HepG2 (cell line): ENCODE results near the gene PLCG2. TPM values are rescaled to one million over a fixed set of nuclear protein-coding genes. Genes with fewer than 3 reads are reported as not detected.

Experiments
- ATAC-seq: fragments of 200-7000 bp; cut with Tn5 transposase; 3 replicates; pipeline ENCODE4 v1.9.1; 2020; ENCODE audit warnings: mild to moderate bottlenecking, moderate library complexity
- BruUV-seq: library from RNA; stranded (reverse); fragments of 400-500 nt; replicated peaks from 2 replicates; lab custom pipeline; 2021; lab: Mats Ljungman, UMichigan
- CTCF ChIA-PET: fragments of 300-600 bp; formaldehyde crosslinking; extraction: SDS; loops from one replicate; lab custom pipeline; 2021; ENCODE audit warnings: low total read pairs, inconsistent platforms, low intra/inter-chr PET ratio; lab: Yijun Ruan, JAX
- POLR2A ChIA-PET: fragments of 350-600 bp; sonication (Branson Sonifier 250); formaldehyde crosslinking; loops from one replicate; lab custom pipeline; 2020; ENCODE audit warnings: antibody characterized with exemption, inconsistent platforms; lab: Yijun Ruan, JAX
- DNase-seq: peaks from one replicate; pipeline ENCODE4 v3.0.0-alpha.2; 2015; ENCODE audit warnings: low spot score
- FAIRE-seq: peaks from 3 replicates; lab custom pipeline; 2011; peaks lifted over from hg19 to GRCh38; lab: Jason Lieb, UNC
- H2AFZ ChIP-seq: one replicate; pipeline ENCODE4 v1.6.1; 2011; ENCODE audit warnings: low read length, inconsistent platforms
- H3K27ac ChIP-seq: fragments of 300-600 bp; 3 replicates; pipeline ENCODE4 v1.8.0; 2011; ENCODE audit warnings: mixed run types, mild to moderate bottlenecking, mixed read lengths, low read length, inconsistent platforms; ENCODE audit not compliant: insufficient read depth; ENCODE audit errors: extremely low read length
- H3K27me3 ChIP-seq, 2 experiments: fragments of 200-600 bp in 1 of 2; 2 replicates in 1 of 2; 3 replicates in 1 of 2; pipeline versions ENCODE4 v1.6.0 to v1.8.0; 2011; ENCODE audit warnings: low read length in 2 of 2, mild to moderate bottlenecking in 2 of 2, moderate library complexity in 2 of 2, inconsistent platforms in 1 of 2; ENCODE audit not compliant: insufficient read depth in 2 of 2, control insufficient read depth in 1 of 2
- H3K36me3 ChIP-seq, 2 experiments: fragments of 200-600 bp in 1 of 2; replicated peaks in 1 of 2; 2 replicates in 1 of 2; 3 replicates in 1 of 2; pipeline versions ENCODE4 v1.5.1 to v1.8.0; 2011; ENCODE audit warnings: low read length in 2 of 2, inconsistent platforms in 1 of 2; ENCODE audit not compliant: insufficient read depth in 2 of 2, control insufficient read depth in 1 of 2
- H3K4me1 ChIP-seq: 2 replicates; pipeline ENCODE4 v1.5.1; 2012; ENCODE audit warnings: low read length, inconsistent platforms; ENCODE audit not compliant: insufficient read depth
- H3K4me2 ChIP-seq: 2 replicates; pipeline ENCODE4 v1.6.0; 2011; ENCODE audit warnings: low read depth, low read length, inconsistent platforms
- H3K4me3 ChIP-seq, 3 experiments: fragments of 200-600 bp in 1 of 3; sonication (generic), shearing (Covaris generic) in 1 of 3; replicated peaks in 1 of 3; 2 replicates each; pipeline ENCODE4 v1.5.1; 2011 to 2016; ENCODE audit warnings: low read length in 3 of 3, inconsistent platforms in 2 of 3, low read depth in 2 of 3, mild to moderate bottlenecking in 2 of 3, control low read depth in 1 of 3, mixed read lengths in 1 of 3; ENCODE audit not compliant: insufficient read depth in 1 of 3
- H3K79me2 ChIP-seq: one replicate; pipeline ENCODE4 v1.6.1; 2011; ENCODE audit warnings: low read length, inconsistent platforms; ENCODE audit not compliant: insufficient read depth
- H3K9ac ChIP-seq: 2 replicates; pipeline ENCODE4 v1.6.0; 2011; ENCODE audit warnings: mild to moderate bottlenecking, low read depth, low read length, inconsistent platforms; ENCODE audit not compliant: insufficient read depth
- H3K9me3 ChIP-seq: 2 replicates; pipeline ENCODE4 v1.5.1; 2012; ENCODE audit warnings: mild to moderate bottlenecking, low read length
- H4K20me1 ChIP-seq: 2 replicates; pipeline ENCODE4 v1.6.0; 2011; ENCODE audit warnings: inconsistent platforms, mild to moderate bottlenecking, low read length, moderate library complexity; ENCODE audit not compliant: insufficient read depth
- HHEX ChIP-seq: IDR thresholded peaks from 2 replicates; pipeline ENCODE4 v1.6.1; 2016; ENCODE audit warnings: control low read depth
- MAFG ChIP-seq: sonication (generic); formaldehyde crosslinking; IDR thresholded peaks from 2 replicates; pipeline ENCODE4 v1.5.1; 2020; ENCODE audit warnings: mild to moderate bottlenecking, missing genetic modification reagents
- NRL ChIP-seq: sonication (generic); formaldehyde crosslinking; IDR thresholded peaks from 2 replicates; pipeline ENCODE4 v1.5.0; 2020; ENCODE audit warnings: missing genetic modification reagents, mild to moderate bottlenecking, moderate library complexity, borderline replicate concordance
- RBAK ChIP-seq: sonication (generic); formaldehyde crosslinking; IDR thresholded peaks from 2 replicates; pipeline ENCODE4 v1.5.1; 2020; ENCODE audit warnings: mild to moderate bottlenecking, missing genetic modification reagents
- REXO4 ChIP-seq: sonication (generic); formaldehyde crosslinking; IDR thresholded peaks from 2 replicates; pipeline ENCODE4 v1.8.0; 2022; ENCODE audit warnings: missing genetic modification reagents, mild to moderate bottlenecking, borderline replicate concordance
- SIN3A ChIP-seq: IDR thresholded peaks from 2 replicates; pipeline ENCODE4 v1.6.1; 2011; ENCODE audit warnings: low read depth, mild to moderate bottlenecking, control low read depth, low read length, borderline replicate concordance
- ZNF441 ChIP-seq: sonication (generic); formaldehyde crosslinking; IDR thresholded peaks from 2 replicates; pipeline ENCODE4 v1.7.0; 2021; ENCODE audit warnings: missing genetic modification reagents, borderline replicate concordance
- ZNF768 ChIP-seq: sonication (generic); formaldehyde crosslinking; IDR thresholded peaks from 2 replicates; pipeline ENCODE4 v1.4.0; 2020; ENCODE audit warnings: missing genetic modification reagents
- ZNF891 ChIP-seq: sonication (generic); formaldehyde crosslinking; IDR thresholded peaks from 2 replicates; pipeline ENCODE4 v1.5.0; 2020; ENCODE audit warnings: mild to moderate bottlenecking, missing genetic modification reagents
- WGBS: methylation state at CpG from one replicate; pipeline ENCODE4 v1.1.6; 2017; ENCODE audit warnings: low lambda C conversion rate; 5-methylcytosine and 5-hydroxymethylcytosine counted together
- in situ Hi-C: cut with HindIII; loops from 2 replicates; pipeline ENCODE4 v1.10.0; 2017; ENCODE audit warnings: low pct_unique_long_range_greater_than_20kb; ENCODE audit not compliant: extremely low pct_ligation_motif_present
- intact Hi-C: fragments of 100-400 bp; cut with micrococcal nuclease; formaldehyde crosslinking; loops from one replicate; pipeline ENCODE4 v1.10.0; 2022; ENCODE audit not compliant: unreplicated experiment
- polyA plus RNA-seq, 8 experiments: library from polyadenylated mRNA; depleted of rRNA in 3 of 8; stranded (reverse) in 7 of 8; unstranded in 1 of 8; fragments of >200 nt; fragmentation: Illumina TruSeq in 4 of 8; extraction: Trizol in 4 of 8; gene quantifications; 2 replicates each; pipeline versions ENCODE4 v1.2.1 to v1.2.3, GENCODE V29; 2011 to 2016; ENCODE audit warnings: low read depth in 4 of 8, missing spikeins in 1 of 8, mixed read lengths in 1 of 8; ENCODE audit not compliant: insufficient read depth in 1 of 8
- total RNA-seq, 5 experiments: library from RNA; depleted of rRNA; stranded (reverse); fragments of >200 nt; fragmentation: Illumina TruSeq; extraction: Trizol; gene quantifications; 2 replicates each; pipeline ENCODE4 v1.2.3, GENCODE V29; 2016; ENCODE audit warnings: low read depth in 1 of 5
- TF ChIP-seq, protein P1 (sequence below): sonication (generic); formaldehyde crosslinking; IDR thresholded peaks from 2 replicates; pipeline ENCODE4 v1.5.1; 2020; ENCODE audit warnings: mild to moderate bottlenecking, missing genetic modification reagents, moderate library complexity
- TF ChIP-seq, protein P2 (sequence below): IDR thresholded peaks from 2 replicates; pipeline ENCODE4 v1.6.1; 2018; ENCODE audit warnings: missing genetic modification reagents, mild to moderate bottlenecking, missing compliant biosample characterization

Gene PLCG2
- total and polyA plus RNA-seq, 2 of the 13 experiments (the other 11 are each of a cell fraction or from before 2014, with no cell fraction given): 0.13 to 0.18 TPM

DNA sequence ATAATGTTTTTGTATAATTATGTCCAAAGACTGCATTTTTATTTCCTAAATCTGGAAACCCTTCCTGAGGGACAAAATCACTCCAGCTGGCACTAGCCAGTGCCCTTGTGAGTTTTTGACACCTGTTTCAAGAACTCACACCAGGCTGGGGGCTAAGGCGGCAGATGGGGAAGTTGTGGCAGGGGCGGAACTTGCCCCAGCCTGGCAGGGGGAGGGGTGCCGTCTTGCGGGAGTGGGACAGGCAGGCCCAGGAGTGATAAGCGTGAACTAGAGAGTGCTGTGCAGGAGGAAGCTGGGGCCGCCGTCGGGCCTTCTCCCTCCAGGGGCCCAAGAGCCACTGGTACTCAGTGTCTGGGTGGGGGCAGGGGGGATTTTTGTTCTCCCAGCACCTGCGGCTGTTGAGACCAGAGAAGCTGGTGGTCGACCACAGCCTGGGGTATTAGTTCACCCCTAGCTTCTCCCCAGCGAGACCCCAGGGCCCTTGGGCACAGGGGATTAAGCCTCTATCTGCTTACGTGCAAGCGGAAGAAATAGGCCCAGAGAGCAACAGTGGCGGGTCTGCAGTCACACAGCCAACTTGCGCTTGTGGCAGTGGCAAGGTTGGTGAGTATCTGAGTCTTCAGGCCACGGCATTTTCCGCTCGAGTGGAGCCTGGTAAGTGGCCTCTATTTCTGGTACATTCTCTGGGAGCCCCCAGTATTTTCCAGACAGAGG, 40.2 kb upstream of the PLCG2 start:
- Histone ChIP-seq H3K9me3 (no peaks in the 10 kb centered on the region), H3K4me2 (no peak overlapping the region), H3K79me2 (no peaks in the 10 kb centered on the region), H3K27me3 (peaks cover 2 to 36% of the 10 kb centered on the region in 2 experiments; a peak in 4 of 5 replicates), H3K27ac (no peak overlapping the region), H4K20me1 (no peaks in the 10 kb centered on the region), H3K36me3 (no peaks in the 10 kb centered on the region), H2AFZ (no peak overlapping the region), H3K4me3 (no peak overlapping the region), H3K9ac (no peak overlapping the region), H3K4me1 (peaks cover 16% of the 10 kb centered on the region)
- in situ Hi-C loops: loop anchor here (5.0 to 25.0 kb wide), 3 partner anchors 372 to 702 kb away; partner anchors contain the start of gene ATMIN
- intact Hi-C loops: loop anchor here (1.0 to 5.0 kb wide), 6 partner anchors 117 to 702 kb away; partner anchors contain the start of gene ATMIN
- FAIRE-seq (no peak), ATAC-seq (no peak), DNase-seq (no peak)
- 53% methylated on average over 18 of the region's 18 CpGs for WGBS
- BruUV-seq: no TSS peak
- CTCF ChIA-PET: interaction anchor here (0.7 to 2.6 kb wide), 4 partner anchors 135 to 703 kb away, joined by 3 to 16 read pairs (median 6); partner anchors contain the start of gene ATMIN
- TF ChIP-seq MAFG (CRISPR knock-in tag) (no peak), NRL (CRISPR knock-in tag) (0 out of 2 replicates have a peak, but pooled peaks have one; percentile 16), ZNF768 (CRISPR knock-in tag) (peak; percentile 68; the same call in 1 of the 2 replicates), RBAK (no peak), ZNF891 (CRISPR knock-in tag) (no peak), ZNF441 (CRISPR knock-in tag) (no peak), SIN3A (no peak), REXO4 (CRISPR knock-in tag) (no peak), HHEX (CRISPR knock-in tag) (no peak)
- TF ChIP-seq, protein P1, sequence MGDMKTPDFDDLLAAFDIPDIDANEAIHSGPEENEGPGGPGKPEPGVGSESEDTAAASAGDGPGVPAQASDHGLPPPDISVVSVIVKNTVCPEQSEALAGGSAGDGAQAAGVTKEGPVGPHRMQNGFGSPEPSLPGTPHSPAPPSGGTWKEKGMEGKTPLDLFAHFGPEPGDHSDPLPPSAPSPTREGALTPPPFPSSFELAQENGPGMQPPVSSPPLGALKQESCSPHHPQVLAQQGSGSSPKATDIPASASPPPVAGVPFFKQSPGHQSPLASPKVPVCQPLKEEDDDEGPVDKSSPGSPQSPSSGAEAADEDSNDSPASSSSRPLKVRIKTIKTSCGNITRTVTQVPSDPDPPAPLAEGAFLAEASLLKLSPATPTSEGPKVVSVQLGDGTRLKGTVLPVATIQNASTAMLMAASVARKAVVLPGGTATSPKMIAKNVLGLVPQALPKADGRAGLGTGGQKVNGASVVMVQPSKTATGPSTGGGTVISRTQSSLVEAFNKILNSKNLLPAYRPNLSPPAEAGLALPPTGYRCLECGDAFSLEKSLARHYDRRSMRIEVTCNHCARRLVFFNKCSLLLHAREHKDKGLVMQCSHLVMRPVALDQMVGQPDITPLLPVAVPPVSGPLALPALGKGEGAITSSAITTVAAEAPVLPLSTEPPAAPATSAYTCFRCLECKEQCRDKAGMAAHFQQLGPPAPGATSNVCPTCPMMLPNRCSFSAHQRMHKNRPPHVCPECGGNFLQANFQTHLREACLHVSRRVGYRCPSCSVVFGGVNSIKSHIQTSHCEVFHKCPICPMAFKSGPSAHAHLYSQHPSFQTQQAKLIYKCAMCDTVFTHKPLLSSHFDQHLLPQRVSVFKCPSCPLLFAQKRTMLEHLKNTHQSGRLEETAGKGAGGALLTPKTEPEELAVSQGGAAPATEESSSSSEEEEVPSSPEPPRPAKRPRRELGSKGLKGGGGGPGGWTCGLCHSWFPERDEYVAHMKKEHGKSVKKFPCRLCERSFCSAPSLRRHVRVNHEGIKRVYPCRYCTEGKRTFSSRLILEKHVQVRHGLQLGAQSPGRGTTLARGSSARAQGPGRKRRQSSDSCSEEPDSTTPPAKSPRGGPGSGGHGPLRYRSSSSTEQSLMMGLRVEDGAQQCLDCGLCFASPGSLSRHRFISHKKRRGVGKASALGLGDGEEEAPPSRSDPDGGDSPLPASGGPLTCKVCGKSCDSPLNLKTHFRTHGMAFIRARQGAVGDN (CRISPR knock-in tag): no peak
- TF ChIP-seq, protein P2, sequence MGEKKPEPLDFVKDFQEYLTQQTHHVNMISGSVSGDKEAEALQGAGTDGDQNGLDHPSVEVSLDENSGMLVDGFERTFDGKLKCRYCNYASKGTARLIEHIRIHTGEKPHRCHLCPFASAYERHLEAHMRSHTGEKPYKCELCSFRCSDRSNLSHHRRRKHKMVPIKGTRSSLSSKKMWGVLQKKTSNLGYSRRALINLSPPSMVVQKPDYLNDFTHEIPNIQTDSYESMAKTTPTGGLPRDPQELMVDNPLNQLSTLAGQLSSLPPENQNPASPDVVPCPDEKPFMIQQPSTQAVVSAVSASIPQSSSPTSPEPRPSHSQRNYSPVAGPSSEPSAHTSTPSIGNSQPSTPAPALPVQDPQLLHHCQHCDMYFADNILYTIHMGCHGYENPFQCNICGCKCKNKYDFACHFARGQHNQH (CRISPR knock-in tag): no peak
- POLR2A ChIA-PET: no interaction called here
